ENCODE measurements around the gene TMEM39B. TPM values are rescaled to one million over a fixed set of nuclear protein-coding genes. Genes with fewer than 3 reads are reported as not detected.
"Not testable (repeated sequence)": the region's sequence is repeated elsewhere in the genome, so short reads cannot be mapped to it uniquely, and the experiment has no call there.

The TMEM39B gene
- total RNA-seq, 2 experiments from 2014 or later, result 24.5 to 28.0 TPM

GRCh38 chr1:32143302-32143695, 70.6 kb downstream of the TMEM39B start:
- H3K27me3 Mint-ChIP-seq, POLR2A ChIA-PET, H3K27ac Mint-ChIP-seq, H3K4me3 Mint-ChIP-seq, H3K9me3 Mint-ChIP-seq, DNase-seq: not testable (repeated sequence)
- Mint-ChIP-seq H3K36me3 (ENCODE audit: low read depth) (peaks cover 47% of the 10 kb centered on the region), H3K4me1 (peaks cover 47% of the 10 kb centered on the region)
- CTCF ChIA-PET, result interaction anchor here (0.7 kb wide), 1 partner anchor 94 kb away, joined by 3 read pairs; no protein-coding TSS in a partner anchor

GRCh38 chr1:32144033-32144432, 71.3 kb downstream of the TMEM39B start:
- H3K4me3 Mint-ChIP-seq, result no peak overlapping the region
- ChIA-PET POLR2A (no interaction called here), CTCF (no interaction called here)
- no peak for DNase-seq
- H3K27ac Mint-ChIP-seq, result no peak overlapping the region
- no peaks in the 10 kb centered on the region for H3K27me3 Mint-ChIP-seq
- peaks cover 48% of the 10 kb centered on the region for H3K36me3 Mint-ChIP-seq (ENCODE audit: low read depth)
- H3K4me1 Mint-ChIP-seq, result peaks cover 41% of the 10 kb centered on the region
- H3K9me3 Mint-ChIP-seq, result peaks cover 3% of the 10 kb centered on the region

GRCh38 chr1:32147799-32148198, 75.1 kb downstream of the TMEM39B start:
- POLR2A ChIA-PET, result interaction anchor here (0.6 kb wide), 1 partner anchor 551 kb away, joined by 3 read pairs; no protein-coding TSS in a partner anchor
- H3K4me3 Mint-ChIP-seq, H3K27me3 Mint-ChIP-seq, H3K27ac Mint-ChIP-seq, CTCF ChIA-PET, DNase-seq, H3K9me3 Mint-ChIP-seq: not testable (repeated sequence)
- H3K36me3 Mint-ChIP-seq (ENCODE audit: low read depth), result peaks cover 53% of the 10 kb centered on the region
- peaks cover 28% of the 10 kb centered on the region for H3K4me1 Mint-ChIP-seq

DNA sequence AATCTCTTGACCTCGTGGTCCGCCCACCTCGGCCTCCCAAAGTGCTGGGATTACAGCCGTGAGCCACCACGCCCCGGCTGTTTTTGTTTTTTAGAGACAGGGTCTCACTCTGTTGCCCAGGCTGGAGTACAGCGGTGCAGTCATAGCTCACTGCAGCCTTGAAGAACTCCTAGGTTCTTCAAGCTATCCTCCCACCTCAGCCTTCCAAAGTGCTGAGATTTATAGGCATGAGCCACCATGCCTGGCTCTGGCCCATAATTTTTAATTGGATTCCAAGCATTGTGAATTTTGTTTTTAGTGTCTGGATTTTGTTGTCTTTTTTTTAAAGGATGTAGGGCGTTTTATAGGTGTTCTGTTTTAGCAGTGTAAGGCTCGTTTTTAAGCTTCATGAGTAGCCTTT, 78.1 kb downstream of the TMEM39B start:
- no peak overlapping the region for H3K4me3 Mint-ChIP-seq
- H3K27ac Mint-ChIP-seq, result no peak overlapping the region
- POLR2A ChIA-PET, result no interaction called here
- H3K27me3 Mint-ChIP-seq, result no peaks in the 10 kb centered on the region
- no peak for DNase-seq
- peaks cover 8% of the 10 kb centered on the region for H3K4me1 Mint-ChIP-seq
- peaks cover 44% of the 10 kb centered on the region for H3K36me3 Mint-ChIP-seq (ENCODE audit: low read depth)
- CTCF ChIA-PET, result no interaction called here
- peaks cover 6% of the 10 kb centered on the region for H3K9me3 Mint-ChIP-seq

DNA sequence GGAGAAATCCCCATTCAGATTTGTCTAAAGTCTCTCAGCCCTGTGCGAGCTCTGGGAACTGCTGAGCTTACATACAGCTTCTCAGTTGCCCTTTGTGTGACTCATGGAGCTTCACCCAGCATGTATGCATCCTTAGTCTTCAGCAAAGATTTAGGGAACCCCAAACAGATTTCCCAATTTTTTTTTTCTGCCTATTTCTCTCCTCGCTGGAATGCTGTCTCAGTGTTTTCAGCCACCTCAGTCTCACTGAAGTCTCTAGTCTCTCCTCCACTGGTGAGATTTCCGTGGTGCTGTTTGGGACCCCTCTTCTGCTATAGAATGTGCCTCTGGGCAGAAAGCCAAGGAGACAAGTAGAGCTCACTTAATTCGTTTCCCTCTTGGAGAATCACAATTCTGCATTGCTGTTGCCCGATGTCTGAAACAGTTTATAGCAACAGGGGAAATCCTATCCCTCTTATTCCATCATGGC, 78.6 kb downstream of the TMEM39B start:
- no peaks in the 10 kb centered on the region for H3K27me3 Mint-ChIP-seq
- H3K27ac Mint-ChIP-seq, result no peak overlapping the region
- no peak overlapping the region for H3K4me3 Mint-ChIP-seq
- DNase-seq, result no peak
- peaks cover 45% of the 10 kb centered on the region for H3K36me3 Mint-ChIP-seq (ENCODE audit: low read depth)
- peaks cover 5% of the 10 kb centered on the region for H3K4me1 Mint-ChIP-seq
- POLR2A ChIA-PET, result no interaction called here
- H3K9me3 Mint-ChIP-seq, result peaks cover 6% of the 10 kb centered on the region
- CTCF ChIA-PET, result no interaction called here

Other genes with a start within 250 kb of the TMEM39B start
- 100 to 1,000 TPM; 337 to 349 TPM for gene PTP4A2, start 134.6 kb upstream of the TMEM39B start, total RNA-seq
- 100 to 1,000 TPM; 168 to 169 TPM for gene KHDRBS1, start 59.1 kb upstream of the TMEM39B start, total RNA-seq
- gene KPNA6, start 35.1 kb downstream of the TMEM39B start, total RNA-seq, result 10 to 100 TPM; 64.3 to 65.1 TPM
- 10 to 100 TPM; 79.8 to 81.2 TPM for gene TXLNA, start 106.7 kb downstream of the TMEM39B start, total RNA-seq
- gene CCDC28B, start 127.7 kb downstream of the TMEM39B start, total RNA-seq, result 10 to 100 TPM; 20.2 to 23.5 TPM
- 1 to 10 TPM; 3.7 to 3.8 TPM for gene IQCC, start 132.7 kb downstream of the TMEM39B start, total RNA-seq
- under 1 TPM in 1 of 2 experiments, not detected in 1; 0.13 TPM for gene DCDC2B, start 136.2 kb downstream of the TMEM39B start, total RNA-seq
- gene TMEM234, start 149.4 kb downstream of the TMEM39B start, total RNA-seq, result 10 to 100 TPM; 15.3 to 16.4 TPM
- 100 to 1,000 TPM; 161 to 172 TPM for gene EIF3I, start 149.5 kb downstream of the TMEM39B start, total RNA-seq
- 1 to 10 TPM in 1 of 2 experiments, under 1 TPM in 1; 0.78 to 1.1 TPM for gene FAM167B, start 174.3 kb downstream of the TMEM39B start, total RNA-seq
- gene LCK, start 178.3 kb downstream of the TMEM39B start, total RNA-seq, result 100 to 1,000 TPM; 469 to 474 TPM
- gene HDAC1, start 219.1 kb downstream of the TMEM39B start, total RNA-seq, result 100 to 1,000 TPM; 180 to 185 TPM